Ishikawa (cell line): ENCODE data around the gene DUSP22.

ENCODE experiments used
- CEBPB ChIP-seq: IDR thresholded peaks from 2 replicates; pipeline ENCODE4 v1.6.1; 2012
- CREB1 ChIP-seq: IDR thresholded peaks from 2 replicates; pipeline ENCODE4 v1.6.1; 2012; ENCODE audit warnings: low read depth
- EGR1 ChIP-seq: IDR thresholded peaks from 2 replicates; pipeline ENCODE4 v1.6.1; 2012
- EP300 ChIP-seq: IDR thresholded peaks from 2 replicates; pipeline ENCODE4 v1.6.1; 2012; ENCODE audit warnings: borderline replicate concordance
- FOXM1 ChIP-seq: IDR thresholded peaks from 2 replicates; pipeline ENCODE4 v1.6.1; 2012; ENCODE audit warnings: low read depth, borderline replicate concordance
- MAX ChIP-seq: IDR thresholded peaks from 2 replicates; pipeline ENCODE4 v1.6.1; 2012
- NFIC ChIP-seq: IDR thresholded peaks from 2 replicates; pipeline ENCODE4 v1.6.1; 2012
- RAD21 ChIP-seq: IDR thresholded peaks from 2 replicates; pipeline ENCODE4 v1.6.1; 2012; ENCODE audit warnings: low read depth
- REST ChIP-seq: IDR thresholded peaks from 2 replicates; pipeline ENCODE4 v1.6.1; 2012; ENCODE audit warnings: low read depth, mild to moderate bottlenecking
- TAF1 ChIP-seq: IDR thresholded peaks from 2 replicates; pipeline ENCODE4 v1.6.1; 2012; ENCODE audit warnings: low read depth, mild to moderate bottlenecking
- TCF12 ChIP-seq: IDR thresholded peaks from 2 replicates; pipeline ENCODE4 v1.6.1; 2012; ENCODE audit warnings: low read depth
- TEAD4 ChIP-seq: IDR thresholded peaks from 2 replicates; pipeline ENCODE4 v1.6.1; 2012
- USF1 ChIP-seq: IDR thresholded peaks from 2 replicates; pipeline ENCODE4 v1.6.1; 2012
- YY1 ChIP-seq: IDR thresholded peaks from 2 replicates; pipeline ENCODE4 v1.6.1; 2012; ENCODE audit warnings: low read depth
- ZBTB7A ChIP-seq: IDR thresholded peaks from 2 replicates; pipeline ENCODE4 v1.6.1; 2012; ENCODE audit warnings: low read depth

DUSP22 gene

GRCh38 chr6:393391-394221, 101.3 kb downstream of the DUSP22 start:
- TF ChIP-seq CREB1 (no peak), ZBTB7A (no peak), EGR1 (no peak), RAD21 (no peak), CEBPB (no peak), EP300 (no peak), YY1 (no peak), USF1 (no peak), MAX (no peak)

GRCh38 chr6:394641-395289, 102.5 kb downstream of the DUSP22 start:
- TF ChIP-seq CREB1 (no peak), YY1 (no peak), TCF12 (no peak), EGR1 (no peak), CEBPB (no peak), FOXM1 (no peak), RAD21 (no peak), ZBTB7A (no peak), EP300 (no peak), MAX (no peak), REST (no peak), TAF1 (no peak), TEAD4 (no peak), NFIC (no peak), USF1 (no peak)

- TF ChIP-seq FOXM1 (no peak), ZBTB7A (no peak), USF1 (no peak), EP300 (no peak), TCF12 (no peak), TAF1 (no peak), TEAD4 (no peak), MAX (no peak), NFIC (no peak), YY1 (no peak), EGR1 (no peak)
Observed at GRCh38 chr6:395432-396125, 103.3 kb downstream of the DUSP22 start.

- TF ChIP-seq EP300 (no peak), REST (no peak), EGR1 (no peak), CREB1 (no peak), RAD21 (no peak), TEAD4 (no peak)
Observed at GRCh38 chr6:396126-396520, 103.8 kb downstream of the DUSP22 start.

- TF ChIP-seq TAF1, result no peak
- no peak for TF ChIP-seq TEAD4
- no peak for TF ChIP-seq MAX
- no peak for TF ChIP-seq YY1
- no peak for TF ChIP-seq EGR1
- no peak for TF ChIP-seq RAD21
- no peak for TF ChIP-seq USF1
- no peak for TF ChIP-seq NFIC
- TF ChIP-seq REST, result no peak
Observed at GRCh38 chr6:397056-397455, 104.8 kb downstream of the DUSP22 start.
